ENCODE data around the gene FANCI.

- TF ChIP-seq POLR2AphosphoS5 (IDR thresholded peaks at IDR 0.05; ENCODE audit: low read depth), result no peak
- TF ChIP-seq CTCF (conservative IDR thresholded peaks at IDR 0.05; ENCODE audit: low read depth in 2 of 2), result no peak
- TF ChIP-seq STAT1 (IDR thresholded peaks at IDR 0.05; ENCODE audit: unreplicated experiment), result no peak
- TF ChIP-seq CREB1 (CRISPR knock-in tag; IDR thresholded peaks at IDR 0.05; ENCODE audit: low read depth), result no peak
Observed at GRCh38 chr15:89320200-89320599, 76.4 kb downstream of the FANCI start.

All from GM23338 (cell line).